ENCODE results near the gene ACADSB.

The ACADSB gene

GRCh38 chr10:123008355-123009104 lies at the start of gene ACADSB, which contains the start of gene IKZF5:
ACADSB (plus strand) TSS chr10:123009006; CDS start chr10:123009030, 24 bp downstream.
IKZF5 (minus strand) TSS chr10:123008795; CDS start chr10:122998625, 10,170 bp downstream.
- in situ Hi-C loops (cut with MboI; ENCODE audit: low sequenced_read_pairs) = no loop called here

GRCh38 chr10:122962405-122962804 lies 46.4 kb upstream of the ACADSB start:
- in situ Hi-C loops (cut with MboI; ENCODE audit: low sequenced_read_pairs) = no loop called here

DNA sequence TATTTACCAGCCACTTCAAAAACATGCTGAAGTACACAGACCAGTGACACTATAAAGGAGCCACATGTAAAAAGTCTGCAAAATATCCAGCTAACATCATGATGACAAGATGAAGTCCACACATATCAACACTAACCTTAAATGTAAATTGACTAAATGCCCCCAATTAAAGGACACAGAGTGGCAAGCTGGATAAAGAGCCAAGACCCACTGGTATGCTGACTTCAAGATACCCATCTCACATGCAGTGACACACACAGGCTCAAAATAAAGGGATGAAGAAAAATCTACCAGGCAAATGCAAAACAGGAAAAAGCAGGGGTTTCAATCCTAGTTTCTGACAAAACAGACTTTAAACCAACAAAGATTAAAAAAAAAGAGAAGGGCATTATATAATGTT lies 41.9 kb upstream of the ACADSB start:
- in situ Hi-C loops (cut with MboI; ENCODE audit: low sequenced_read_pairs) = no loop called here

GRCh38 chr10:122968698-122969097 lies 40.1 kb upstream of the ACADSB start:
- in situ Hi-C loops (cut with MboI; ENCODE audit: low sequenced_read_pairs) = no loop called here

DNA sequence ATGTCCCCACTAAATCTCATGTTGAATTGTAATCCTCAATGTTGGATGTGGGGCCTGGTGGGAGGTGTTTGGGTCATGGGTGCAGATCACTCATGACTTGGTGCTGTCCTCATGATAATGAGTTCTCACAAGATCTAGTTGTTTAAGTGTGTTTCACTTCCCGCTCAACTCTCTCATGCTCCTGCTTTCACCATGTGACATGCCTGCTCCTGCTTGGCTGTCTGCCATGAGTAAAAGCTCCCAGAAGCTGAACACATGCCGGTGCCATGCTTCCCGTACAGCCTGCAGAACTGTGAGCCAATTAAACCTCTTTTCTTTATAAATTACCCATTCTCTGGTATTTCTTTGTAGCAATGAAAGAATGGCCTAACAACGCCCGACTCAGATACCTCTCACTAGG lies 34.8 kb upstream of the ACADSB start:
- in situ Hi-C loops (cut with MboI; ENCODE audit: low sequenced_read_pairs) = no loop called here

DNA sequence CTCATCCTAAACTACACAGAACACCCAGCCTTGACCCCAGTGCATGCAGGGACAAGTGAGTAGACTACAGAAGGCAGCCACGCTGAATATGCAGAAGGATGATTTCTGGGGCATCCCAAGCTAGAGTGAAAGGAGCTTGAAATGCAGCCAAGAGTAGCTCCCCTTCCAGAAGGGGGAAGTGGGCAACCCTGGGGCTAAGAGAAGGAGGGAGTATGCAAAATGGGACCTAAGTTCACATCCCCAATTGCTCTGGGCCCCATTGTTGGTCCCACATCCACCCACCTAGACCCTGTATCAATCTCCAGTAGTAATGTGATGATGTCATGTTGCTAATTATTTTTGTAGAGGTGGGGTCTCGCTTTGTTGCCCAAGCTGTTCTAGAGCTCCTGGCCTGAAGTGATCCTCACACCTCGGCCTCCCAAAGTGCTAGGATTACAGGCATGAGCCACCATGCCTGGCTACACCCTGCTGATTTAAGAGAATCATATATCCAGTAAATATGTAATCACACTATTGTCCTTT lies 34.2 kb upstream of the ACADSB start:
- in situ Hi-C loops (cut with MboI; ENCODE audit: low sequenced_read_pairs) = no loop called here

DNA sequence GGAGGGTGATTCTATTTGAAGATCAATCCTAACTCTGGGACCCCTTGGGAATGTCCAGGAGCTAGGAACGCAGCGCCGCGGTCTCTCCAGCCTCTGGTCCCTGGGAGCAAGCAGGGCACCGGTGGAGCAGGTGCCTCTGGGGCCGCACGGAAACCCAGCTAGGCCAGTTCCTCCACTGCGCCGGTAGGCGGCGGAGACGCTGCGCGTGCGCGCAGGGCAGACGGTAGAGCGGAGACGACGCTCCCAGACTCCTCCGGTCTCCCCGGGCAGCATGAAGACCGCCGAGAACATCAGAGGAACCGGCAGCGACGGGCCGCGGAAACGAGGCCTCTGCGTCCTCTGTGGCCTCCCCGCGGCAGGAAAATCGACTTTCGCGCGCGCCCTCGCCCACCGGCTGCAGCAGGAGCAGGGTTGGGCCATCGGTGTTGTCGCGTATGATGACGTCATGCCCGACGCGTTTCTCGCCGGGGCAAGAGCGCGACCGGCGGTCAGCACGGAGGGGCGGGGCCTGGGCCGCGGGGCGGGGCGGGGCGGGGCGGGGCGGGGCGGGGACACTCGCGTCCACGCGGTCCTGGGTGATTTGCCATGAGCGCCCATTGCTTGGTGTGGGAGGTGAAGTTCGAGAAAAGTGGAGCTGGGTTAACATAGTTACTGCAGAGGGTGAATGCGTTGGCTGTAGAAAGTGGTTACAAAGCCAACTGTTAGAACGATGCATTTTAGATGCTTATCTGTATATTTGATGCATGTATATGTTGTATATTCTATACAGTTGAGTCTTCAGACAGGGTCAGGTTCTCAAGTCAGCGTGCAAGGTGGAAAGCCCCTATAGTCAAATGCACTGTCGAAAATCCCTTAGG lies 28.4 kb upstream of the ACADSB start, which contains the start of gene PSTK:
TSS of gene PSTK (plus strand) at position 193 of the 857 bp plus-strand sequence. CDS start at position 272, 79 bp downstream.
- in situ Hi-C loops (cut with MboI; ENCODE audit: low sequenced_read_pairs) = no loop called here

DNA sequence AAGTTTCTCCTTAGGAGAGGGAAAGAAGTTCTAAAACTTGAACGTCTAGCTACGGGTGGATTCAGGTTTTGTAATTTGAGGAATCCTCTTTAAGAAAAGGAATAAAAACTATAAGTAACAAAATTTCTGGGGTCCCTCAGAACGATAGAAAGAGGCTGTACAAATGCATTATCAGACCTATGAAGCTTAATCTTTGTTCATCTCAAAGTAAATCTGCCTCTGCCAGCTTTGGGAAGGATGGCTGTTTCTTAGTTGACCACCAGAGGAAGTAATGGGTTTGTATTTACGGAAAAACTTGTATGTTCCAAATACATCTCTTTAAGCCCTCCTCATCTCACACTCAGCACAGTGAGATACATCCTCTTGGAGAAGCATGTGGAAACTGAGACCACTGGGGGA lies 27.7 kb upstream of the ACADSB start:
- in situ Hi-C loops (cut with MboI; ENCODE audit: low sequenced_read_pairs) = no loop called here

- in situ Hi-C loops (cut with MboI; ENCODE audit: low sequenced_read_pairs) = no loop called here
These were observed 24.9 kb upstream of the ACADSB start for GRCh38 chr10:122983898-122984297.

DNA sequence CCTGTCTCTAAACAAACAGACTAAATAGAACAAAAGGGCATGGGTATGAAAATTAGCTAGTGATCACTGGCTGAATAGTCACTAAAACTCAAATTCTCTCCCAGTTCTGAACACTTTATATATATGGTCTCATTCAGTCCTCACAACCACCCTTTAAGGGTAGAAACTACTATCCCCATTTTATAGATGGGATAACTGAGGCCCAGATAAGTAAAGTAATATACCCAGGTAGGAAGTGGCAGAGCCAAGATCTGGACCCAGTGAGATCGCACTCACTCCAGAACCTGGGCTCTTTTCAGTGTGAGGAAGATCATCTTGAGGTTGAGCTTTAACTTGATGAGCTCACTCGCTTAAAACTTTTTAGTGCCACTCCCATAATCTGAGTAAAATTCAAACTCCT lies 24.1 kb upstream of the ACADSB start:
- in situ Hi-C loops (cut with MboI; ENCODE audit: low sequenced_read_pairs) = no loop called here

- in situ Hi-C loops (cut with MboI; ENCODE audit: low sequenced_read_pairs) = no loop called here
These were observed 22.5 kb upstream of the ACADSB start for GRCh38 chr10:122986335-122986734.

- in situ Hi-C loops (cut with MboI; ENCODE audit: low sequenced_read_pairs) = no loop called here
These were observed 20.3 kb upstream of the ACADSB start for GRCh38 chr10:122988501-122988900.

- in situ Hi-C loops (cut with MboI; ENCODE audit: low sequenced_read_pairs) = no loop called here
These were observed 18.5 kb upstream of the ACADSB start for GRCh38 chr10:122990278-122990677.

DNA sequence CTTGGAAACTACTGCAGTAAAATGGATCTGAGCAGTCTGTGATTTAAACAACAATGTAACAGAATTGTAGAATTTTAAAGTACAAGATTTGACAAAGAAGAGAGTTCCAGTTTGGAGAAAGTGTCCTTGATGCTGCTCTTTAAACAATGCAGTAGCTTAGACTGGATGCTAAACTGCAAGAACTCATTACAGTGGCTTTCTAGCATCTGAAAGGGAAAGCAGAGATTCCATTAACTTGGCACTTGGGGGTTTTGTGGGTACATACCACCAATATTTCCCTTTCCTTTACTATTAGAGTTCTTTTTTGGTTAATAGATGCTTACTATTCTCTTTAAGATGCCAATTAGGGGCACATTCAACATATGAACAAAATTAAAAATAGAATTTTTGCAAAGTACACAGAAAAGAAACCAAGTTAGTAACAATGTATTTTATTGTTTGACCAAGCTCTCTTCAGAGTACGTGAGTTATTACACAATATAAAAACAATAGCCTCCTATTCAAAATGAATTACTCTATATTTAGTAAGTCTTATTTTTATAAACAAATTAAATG lies 16.7 kb upstream of the ACADSB start:
- in situ Hi-C loops (cut with MboI; ENCODE audit: low sequenced_read_pairs) = no loop called here

DNA sequence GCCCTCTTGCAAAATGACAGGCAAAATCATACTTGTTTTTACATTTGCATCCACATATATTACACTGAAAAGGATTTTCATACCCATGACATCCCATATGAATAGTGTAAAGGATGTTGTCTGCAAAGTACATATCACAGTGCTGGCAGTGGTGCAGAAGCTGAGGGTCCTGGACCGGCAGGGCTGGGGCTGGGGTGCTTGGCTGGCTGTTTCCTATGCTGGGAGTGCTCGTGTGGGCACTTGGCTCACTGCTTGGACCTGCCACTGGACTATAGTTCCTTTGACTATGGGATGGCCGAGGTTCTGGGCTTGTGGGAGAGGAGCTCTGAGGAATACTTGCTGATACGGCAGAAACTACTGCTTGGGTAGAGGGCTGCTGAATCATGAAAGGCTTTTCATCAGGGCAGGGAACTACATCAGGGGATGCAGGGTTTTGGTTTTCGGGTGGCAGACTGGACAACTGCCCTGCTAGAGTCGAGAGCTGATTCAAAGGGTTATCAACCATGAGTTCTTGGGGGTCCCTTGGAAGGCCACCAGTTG lies 14.9 kb upstream of the ACADSB start:
- in situ Hi-C loops (cut with MboI; ENCODE audit: low sequenced_read_pairs) = no loop called here

- in situ Hi-C loops (cut with MboI; ENCODE audit: low sequenced_read_pairs) = no loop called here
These were observed 12.9 kb upstream of the ACADSB start for GRCh38 chr10:122995936-122996335.

DNA sequence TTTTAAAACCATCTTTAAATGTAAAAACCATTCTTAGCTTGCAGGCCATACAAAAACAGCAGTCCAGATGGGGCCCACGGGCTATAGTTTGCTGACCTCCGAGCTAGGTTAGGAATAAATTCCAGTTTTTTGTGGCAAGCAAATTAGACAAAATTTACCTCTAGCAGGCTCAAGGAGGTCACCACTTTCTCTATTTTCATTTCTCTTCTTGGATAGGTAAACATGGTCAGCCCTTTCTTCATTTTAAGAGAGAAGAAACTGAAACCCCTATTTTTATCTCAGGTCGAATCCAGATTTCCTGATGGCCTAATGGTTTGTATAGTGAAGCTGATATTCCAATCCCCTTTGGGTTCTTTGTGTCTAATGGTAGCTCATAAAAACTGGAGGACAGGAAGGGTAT lies 10.9 kb upstream of the ACADSB start:
- in situ Hi-C loops (cut with MboI; ENCODE audit: low sequenced_read_pairs) = no loop called here

- in situ Hi-C loops (cut with MboI; ENCODE audit: low sequenced_read_pairs) = no loop called here
These were observed 10.4 kb upstream of the ACADSB start for GRCh38 chr10:122998360-122998917.

- in situ Hi-C loops (cut with MboI; ENCODE audit: low sequenced_read_pairs) = no loop called here
These were observed 9.9 kb upstream of the ACADSB start for GRCh38 chr10:122998934-122999333.

GRCh38 chr10:122999347-122999746 lies 9.5 kb upstream of the ACADSB start:
- in situ Hi-C loops (cut with MboI; ENCODE audit: low sequenced_read_pairs) = no loop called here

DNA sequence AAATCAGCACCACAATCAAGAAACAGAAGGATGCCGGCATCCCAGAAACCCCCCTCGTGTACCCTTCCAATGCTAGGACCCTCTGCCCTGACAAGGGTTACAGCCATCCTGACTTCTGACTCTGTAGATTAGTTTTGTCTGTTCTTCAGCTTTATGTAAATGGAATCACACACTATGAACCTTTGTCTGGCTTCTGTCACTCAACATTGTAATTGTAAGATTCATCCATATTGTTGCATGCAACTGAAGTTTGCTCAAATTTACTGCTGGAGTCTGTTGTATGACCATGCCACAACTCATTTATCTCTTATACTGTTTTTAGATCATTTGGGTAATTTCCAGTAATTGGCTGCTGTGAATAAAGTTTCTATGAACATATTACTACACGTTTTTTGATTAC lies 8.7 kb upstream of the ACADSB start:
- in situ Hi-C loops (cut with MboI; ENCODE audit: low sequenced_read_pairs) = no loop called here
